ENCODE data around the gene CYP27B1. TPM values are rescaled to one million over a fixed set of nuclear protein-coding genes. Genes with fewer than 3 reads are reported as not detected.

The CYP27B1 gene
- total RNA-seq, 1 experiment from 2014 or later = 27.5 TPM

- DNase-seq (ENCODE audit: unreplicated experiment) = no peak
- no peaks in the 10 kb centered on the region for H3K4me1 Mint-ChIP-seq (ENCODE audit: insufficient read depth, unreplicated experiment)
- H3K9me3 Mint-ChIP-seq (ENCODE audit: unreplicated experiment) = no peaks in the 10 kb centered on the region
- TF ChIP-seq, protein P1, sequence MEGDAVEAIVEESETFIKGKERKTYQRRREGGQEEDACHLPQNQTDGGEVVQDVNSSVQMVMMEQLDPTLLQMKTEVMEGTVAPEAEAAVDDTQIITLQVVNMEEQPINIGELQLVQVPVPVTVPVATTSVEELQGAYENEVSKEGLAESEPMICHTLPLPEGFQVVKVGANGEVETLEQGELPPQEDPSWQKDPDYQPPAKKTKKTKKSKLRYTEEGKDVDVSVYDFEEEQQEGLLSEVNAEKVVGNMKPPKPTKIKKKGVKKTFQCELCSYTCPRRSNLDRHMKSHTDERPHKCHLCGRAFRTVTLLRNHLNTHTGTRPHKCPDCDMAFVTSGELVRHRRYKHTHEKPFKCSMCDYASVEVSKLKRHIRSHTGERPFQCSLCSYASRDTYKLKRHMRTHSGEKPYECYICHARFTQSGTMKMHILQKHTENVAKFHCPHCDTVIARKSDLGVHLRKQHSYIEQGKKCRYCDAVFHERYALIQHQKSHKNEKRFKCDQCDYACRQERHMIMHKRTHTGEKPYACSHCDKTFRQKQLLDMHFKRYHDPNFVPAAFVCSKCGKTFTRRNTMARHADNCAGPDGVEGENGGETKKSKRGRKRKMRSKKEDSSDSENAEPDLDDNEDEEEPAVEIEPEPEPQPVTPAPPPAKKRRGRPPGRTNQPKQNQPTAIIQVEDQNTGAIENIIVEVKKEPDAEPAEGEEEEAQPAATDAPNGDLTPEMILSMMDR (IDR thresholded peaks at IDR 0.05; ENCODE audit: unreplicated experiment) = peak; percentile 18
- no peaks in the 10 kb centered on the region for H3K27me3 Mint-ChIP-seq (ENCODE audit: insufficient read depth, unreplicated experiment)
- ChIA-PET CTCF (interaction anchor here (0.6 to 4.3 kb wide), 14 partner anchors 9 to 203 kb away, joined by 3 to 43 read pairs (median 4); partner anchors contain the start of genes CDK4, DCTN2 and TSPAN31), POLR2A (interaction anchor here (0.7 to 2.7 kb wide), 8 partner anchors 9 to 144 kb away, joined by 3 to 17 read pairs (median 6); partner anchors contain the start of genes OS9, PIP4K2C and TSPAN31)
- H3K36me3 Mint-ChIP-seq (ENCODE audit: insufficient read depth, unreplicated experiment) = no peaks in the 10 kb centered on the region
- TSS peak; percentile 43 for BruUV-seq (replicated peaks)
- H3K27ac Mint-ChIP-seq (ENCODE audit: low read depth, unreplicated experiment) = no peak overlapping the region
- peak overlapping the region; percentile 82 for H3K4me3 Mint-ChIP-seq (ENCODE audit: unreplicated experiment)
- intact Hi-C loops (cut with micrococcal nuclease) = loop anchor here (1.0 kb wide), 1 partner anchor 17 kb away; no protein-coding TSS in a partner anchor
These were observed 39.8 kb downstream of the CYP27B1 start for GRCh38 chr12:57726884-57727757.

DNA sequence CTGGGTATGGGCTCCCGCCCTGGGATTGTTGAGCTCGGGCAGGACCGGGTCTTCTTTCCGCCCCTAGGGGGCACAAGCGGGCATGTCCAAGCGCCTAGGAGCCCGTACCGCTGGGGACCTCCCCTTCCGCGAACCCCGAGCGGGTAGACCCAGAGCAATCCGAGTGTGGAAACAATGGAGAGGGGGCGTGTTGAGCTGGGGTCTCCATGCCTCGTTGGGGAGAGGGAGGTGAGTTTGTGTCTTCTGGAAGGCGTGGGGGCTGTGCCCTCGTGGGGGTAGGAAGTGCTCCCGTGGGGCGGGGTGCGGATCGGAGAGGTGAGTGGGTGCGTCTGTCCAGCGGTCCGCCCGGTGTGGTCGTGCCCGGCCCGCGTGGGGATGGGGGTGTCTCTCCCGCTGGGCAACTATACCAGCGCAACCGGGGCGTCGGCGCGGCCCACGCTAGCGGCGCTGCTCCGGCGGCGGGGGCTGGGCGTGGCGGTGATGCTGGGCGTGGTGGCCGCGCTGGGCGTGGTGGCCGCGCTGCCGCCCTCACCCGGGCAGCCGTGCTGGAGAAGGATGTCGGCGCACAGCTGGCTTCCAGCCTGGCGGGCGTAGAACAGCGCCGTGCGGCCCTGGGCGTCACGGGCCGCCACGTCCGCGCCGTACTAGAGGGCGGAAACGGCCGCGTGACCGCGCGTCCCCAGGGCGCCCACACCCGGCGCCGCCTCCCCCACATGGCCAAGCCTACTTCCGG is 40.6 kb downstream of the CYP27B1 start:
- ChIA-PET CTCF (interaction anchor here (0.6 to 4.3 kb wide), 28 partner anchors 10 to 559 kb away, joined by 3 to 43 read pairs (median 4); partner anchors contain the start of genes CDK4, DCTN2, OS9 and TSPAN31), POLR2A (interaction anchor here (0.5 to 2.7 kb wide), 13 partner anchors 10 to 178 kb away, joined by 3 to 17 read pairs (median 6); partner anchors contain the start of genes OS9, PIP4K2C, TSFM and TSPAN31)
- Mint-ChIP-seq H3K4me3 (ENCODE audit: unreplicated experiment) (peak overlapping the region; percentile 82), H3K27me3 (ENCODE audit: insufficient read depth, unreplicated experiment) (no peaks in the 10 kb centered on the region), H3K27ac (ENCODE audit: low read depth, unreplicated experiment) (peak overlapping the region; percentile 83), H3K36me3 (ENCODE audit: insufficient read depth, unreplicated experiment) (peaks cover 5% of the 10 kb centered on the region), H3K9me3 (ENCODE audit: unreplicated experiment) (no peaks in the 10 kb centered on the region), H3K4me1 (ENCODE audit: insufficient read depth, unreplicated experiment) (no peaks in the 10 kb centered on the region)
- intact Hi-C loops (cut with micrococcal nuclease) = loop anchor here (1.0 kb wide), 1 partner anchor 18 kb away; no protein-coding TSS in a partner anchor
- TF ChIP-seq, protein P1 (IDR thresholded peaks at IDR 0.05; ENCODE audit: unreplicated experiment) = peak; percentile 84
- DNase-seq (ENCODE audit: unreplicated experiment) = peak; percentile 87
- BruUV-seq (replicated peaks) = no TSS peak

DNA sequence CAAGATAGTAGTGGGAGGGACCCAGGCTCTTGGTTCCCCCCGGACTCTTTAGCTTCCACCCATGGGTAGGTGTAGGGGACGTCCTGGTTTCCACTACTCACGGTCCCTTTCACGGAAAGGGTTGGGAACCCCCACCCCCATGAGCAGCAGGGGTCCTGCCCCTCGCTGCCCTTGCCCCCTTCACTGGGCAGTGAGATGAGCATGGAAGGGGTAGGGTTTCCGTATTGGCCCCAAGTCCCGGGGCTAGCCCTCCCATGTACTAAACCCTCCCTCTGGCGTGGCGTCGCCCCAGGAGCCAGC is 41.1 kb downstream of the CYP27B1 start:
- Mint-ChIP-seq H3K27ac (ENCODE audit: low read depth, unreplicated experiment) (peak overlapping the region; percentile 83), H3K4me3 (ENCODE audit: unreplicated experiment) (peak overlapping the region; percentile 82), H3K4me1 (ENCODE audit: insufficient read depth, unreplicated experiment) (no peaks in the 10 kb centered on the region), H3K27me3 (ENCODE audit: insufficient read depth, unreplicated experiment) (no peaks in the 10 kb centered on the region), H3K36me3 (ENCODE audit: insufficient read depth, unreplicated experiment) (peaks cover 5% of the 10 kb centered on the region), H3K9me3 (ENCODE audit: unreplicated experiment) (no peaks in the 10 kb centered on the region)
- TF ChIP-seq, protein P1 (IDR thresholded peaks at IDR 0.05; ENCODE audit: unreplicated experiment) = no peak
- CTCF ChIA-PET = interaction anchor here (0.6 to 4.3 kb wide), 22 partner anchors 9 to 179 kb away, joined by 3 to 43 read pairs (median 4); partner anchors contain the start of genes CDK4, DCTN2 and OS9
- no TSS peak for BruUV-seq (replicated peaks)
- POLR2A ChIA-PET = interaction anchor here (0.8 to 2.7 kb wide), 11 partner anchors 10 to 142 kb away, joined by 3 to 17 read pairs (median 6); partner anchors contain the start of genes OS9, PIP4K2C, TSFM and TSPAN31
- DNase-seq (ENCODE audit: unreplicated experiment) = no peak
- intact Hi-C loops (cut with micrococcal nuclease) = loop anchor here (1.0 kb wide), 1 partner anchor 18 kb away; no protein-coding TSS in a partner anchor

All from MCF 10A (cell line).